HG02973 (cell line): Measurements from ENCODE around the gene MFAP4.

ENCODE experiments used
- ATAC-seq: cut with Tn5 transposase; IDR thresholded peaks from one replicate; pipeline ENCODE4 v1.9.1; 2021; ENCODE audit warnings: moderate library complexity; ENCODE audit not compliant: unreplicated experiment

Gene MFAP4

DNA sequence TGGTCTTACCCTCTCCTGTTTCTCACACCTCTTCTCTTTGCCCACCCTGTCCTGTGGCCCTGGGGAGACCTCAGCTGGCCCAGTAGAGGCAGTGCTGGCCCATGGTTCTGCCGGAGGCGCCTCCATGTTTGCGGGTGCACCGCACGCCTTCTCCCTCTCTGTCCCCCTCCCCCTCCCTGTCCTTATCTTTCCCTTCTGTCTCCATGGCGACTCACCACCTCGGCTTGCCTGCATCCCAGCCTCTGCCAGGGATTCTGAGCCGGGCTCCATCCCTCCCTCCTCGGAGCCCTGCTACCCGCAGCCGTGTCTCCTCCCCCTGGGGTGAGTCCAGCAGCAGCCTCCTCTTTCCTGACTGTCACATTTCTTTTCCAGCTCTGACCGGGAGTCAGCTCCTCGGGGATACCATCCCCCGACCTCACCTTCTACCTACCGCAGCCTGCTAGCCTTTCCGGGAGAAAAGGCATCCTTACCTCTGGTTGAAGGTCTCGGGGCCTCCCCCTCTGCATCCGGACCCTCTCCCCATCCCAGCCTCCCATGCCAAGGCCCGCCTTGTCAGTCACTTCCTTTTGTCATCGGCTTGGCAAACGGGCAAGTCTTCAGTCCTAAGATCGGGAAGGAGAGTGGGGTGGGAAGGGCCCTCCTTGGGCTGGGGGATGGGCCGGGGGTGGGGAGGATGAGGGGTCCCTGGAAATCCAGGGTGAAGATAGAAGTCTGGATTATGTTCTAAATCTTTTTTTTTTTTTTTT is 24.1 kb upstream of the MFAP4 start, which contains the start of gene RNF112:
RNF112 (plus strand) TSS at position 358 of the 746 bp plus-strand sequence; CDS start at position 535, 177 bp downstream.
- ATAC-seq, result no peak

DNA sequence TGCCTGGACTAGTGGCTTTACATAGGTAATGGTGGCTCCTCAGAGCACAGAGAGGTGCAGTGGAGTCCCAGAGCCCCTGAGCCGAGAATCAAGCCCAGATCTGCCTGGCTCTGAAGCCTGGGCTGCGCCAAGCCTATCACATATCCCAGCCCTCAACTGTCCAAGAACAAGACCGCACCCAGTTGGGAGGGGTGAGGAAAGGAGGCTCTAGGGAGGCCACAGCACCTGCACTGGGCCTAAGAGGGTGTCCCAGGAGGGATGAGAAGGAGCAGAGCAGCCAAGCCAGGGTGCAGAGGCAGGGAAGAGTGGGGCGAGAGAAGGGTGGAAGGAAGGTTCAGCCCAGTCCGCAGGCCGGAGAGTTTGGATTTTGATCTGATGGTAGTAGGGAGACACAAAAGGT is 23.1 kb upstream of the MFAP4 start:
- ATAC-seq, result no peak

DNA sequence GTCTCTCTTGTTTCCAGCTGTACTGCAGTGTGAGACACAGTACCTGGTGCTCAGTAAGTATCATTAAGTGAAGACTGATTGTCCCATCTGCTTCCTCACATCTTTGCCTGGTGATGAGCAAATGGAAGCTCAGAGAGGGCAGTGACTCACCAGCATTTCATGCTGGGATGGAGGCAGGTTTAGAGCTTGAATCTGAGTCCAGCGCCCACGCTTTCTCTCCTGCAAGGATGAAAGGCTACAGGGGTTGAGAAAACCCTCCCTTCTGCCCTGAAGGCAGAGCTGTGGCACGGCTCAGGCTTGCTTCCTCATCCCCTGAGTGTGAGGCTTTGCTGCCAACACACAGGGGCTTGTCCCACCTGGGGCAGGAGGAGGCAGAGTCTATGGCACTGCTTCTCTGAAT is 22.5 kb upstream of the MFAP4 start:
- ATAC-seq, result no peak

DNA sequence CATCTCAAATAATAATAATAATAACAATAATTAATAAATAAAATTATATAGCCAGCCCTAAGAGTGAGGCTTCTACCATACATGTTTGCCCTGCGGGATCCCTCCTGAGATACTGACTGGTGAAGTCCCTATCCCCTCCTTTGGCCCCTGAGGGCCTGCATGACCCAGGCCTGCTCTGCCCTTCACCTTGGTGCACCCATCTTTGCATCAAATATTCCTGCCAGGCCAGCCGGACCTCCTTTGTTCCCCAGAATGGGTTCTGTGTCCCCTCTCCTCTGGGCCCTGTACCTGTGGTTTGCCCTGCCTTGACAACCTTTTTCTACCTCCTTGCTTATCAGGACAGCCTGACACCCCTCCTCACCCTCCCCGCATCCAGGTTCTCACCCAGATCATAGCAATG is 22.1 kb upstream of the MFAP4 start:
- no peak for ATAC-seq

DNA sequence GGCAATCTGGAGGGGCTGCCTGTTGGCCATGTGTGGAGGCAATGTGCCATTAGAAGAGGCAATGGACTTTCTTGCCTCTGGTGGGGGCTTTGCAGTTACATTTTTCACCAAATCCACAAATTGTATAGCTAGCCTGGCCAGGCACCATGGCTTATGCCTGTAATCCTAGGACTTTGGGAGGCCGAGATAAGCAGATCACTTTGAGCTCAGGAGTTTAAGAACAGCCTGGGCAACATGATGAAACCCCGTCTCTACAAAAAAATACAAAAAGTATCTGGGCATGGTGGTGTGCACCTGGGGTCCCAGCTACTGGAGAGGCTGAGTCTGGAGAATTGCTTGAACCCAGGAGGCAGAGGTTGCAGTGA is 21.3 kb upstream of the MFAP4 start:
- ATAC-seq, result no peak

DNA sequence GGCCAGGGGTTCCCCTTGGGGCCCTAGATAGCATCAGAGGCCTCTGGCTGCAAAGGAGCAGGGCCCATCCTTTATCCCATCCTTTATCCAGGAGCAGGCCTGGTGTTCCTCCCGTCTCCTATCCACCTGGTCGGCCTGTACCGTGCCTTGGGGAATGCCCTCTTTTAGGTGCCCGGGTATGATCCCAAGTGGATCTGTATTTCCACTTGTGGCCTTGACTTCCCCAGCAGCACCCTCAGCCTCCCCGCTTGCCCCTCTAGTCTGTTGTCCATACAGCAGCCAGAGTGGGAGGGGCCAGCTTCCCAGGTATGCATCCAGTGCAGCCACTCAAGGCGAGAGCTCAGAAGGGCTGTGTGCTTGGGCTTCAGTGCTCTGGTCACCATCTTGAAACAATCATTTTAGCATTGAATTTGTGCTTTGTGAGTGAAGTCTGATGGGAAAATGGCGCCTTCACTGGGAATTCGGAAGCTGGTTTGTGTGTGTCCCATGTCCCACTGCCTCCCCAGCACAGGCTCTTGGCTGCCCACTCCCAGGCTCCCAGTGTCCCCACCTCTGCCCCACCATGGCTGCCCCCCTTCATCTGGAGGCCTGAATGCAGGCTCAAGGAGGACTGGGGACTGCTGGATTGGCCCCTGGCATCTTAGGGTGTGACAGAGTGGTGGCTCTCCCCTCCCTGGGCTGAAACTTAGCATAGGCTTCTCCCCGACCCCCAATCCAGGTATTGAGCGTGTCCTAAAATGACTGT is 20.8 kb upstream of the MFAP4 start:
- ATAC-seq, result no peak

DNA sequence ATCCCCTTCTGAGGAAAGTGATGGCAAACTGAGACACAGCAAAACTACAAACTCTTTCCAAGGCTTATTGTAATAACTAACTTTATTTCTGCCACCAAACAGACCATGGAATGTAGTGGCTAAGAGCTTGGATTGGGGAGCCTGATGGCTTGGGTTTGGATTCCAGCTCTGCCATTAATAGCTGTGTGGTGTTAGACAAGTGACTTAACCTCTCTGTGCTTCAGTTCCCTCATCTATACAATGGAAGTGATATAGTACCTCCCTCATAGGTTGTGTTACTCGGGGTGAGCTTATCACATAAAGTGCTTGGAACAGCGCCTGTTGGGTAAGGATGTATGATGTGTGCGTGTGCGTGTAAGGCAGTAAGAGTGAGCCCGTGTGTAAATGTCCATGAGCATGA is 18.1 kb upstream of the MFAP4 start:
- ATAC-seq, result no peak

DNA sequence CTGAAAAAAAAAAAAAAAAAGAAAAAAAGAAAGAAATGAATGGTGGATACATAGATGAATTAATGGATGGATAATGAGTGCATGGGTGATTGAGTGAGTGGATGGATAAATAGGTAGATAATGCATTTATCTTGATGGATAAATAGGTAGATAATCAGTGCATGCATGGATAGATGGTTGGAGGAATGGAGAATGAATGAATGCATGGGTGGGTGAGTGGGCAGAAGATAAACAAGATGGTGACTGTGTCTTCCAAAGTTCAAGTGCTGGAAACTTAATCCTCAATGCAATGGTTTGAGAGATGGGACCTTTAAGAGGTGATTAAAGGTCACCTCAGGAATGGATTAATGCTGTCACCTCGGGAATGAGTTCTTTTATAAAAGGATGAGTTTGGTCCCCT is 17.3 kb upstream of the MFAP4 start:
- no peak for ATAC-seq

DNA sequence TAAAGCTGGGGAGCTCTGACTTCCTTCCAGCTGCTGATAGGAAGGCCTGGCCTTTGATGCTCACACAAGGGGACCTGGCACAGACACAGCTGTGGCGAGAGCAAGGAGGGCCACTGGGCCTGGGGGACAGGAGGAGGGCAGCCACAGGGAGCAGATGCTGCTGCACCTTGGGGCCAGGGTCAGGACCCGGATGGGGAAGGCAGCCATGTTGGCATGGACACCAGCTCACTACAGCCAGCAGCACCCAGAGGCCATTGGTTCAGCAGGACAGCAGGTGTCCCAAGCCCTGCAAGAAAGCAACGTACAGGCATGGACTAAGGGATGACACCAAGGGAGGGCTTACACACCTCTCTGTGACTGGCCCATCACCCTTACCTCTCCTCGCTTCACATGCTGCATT is 16.0 kb upstream of the MFAP4 start:
- no peak for ATAC-seq

DNA sequence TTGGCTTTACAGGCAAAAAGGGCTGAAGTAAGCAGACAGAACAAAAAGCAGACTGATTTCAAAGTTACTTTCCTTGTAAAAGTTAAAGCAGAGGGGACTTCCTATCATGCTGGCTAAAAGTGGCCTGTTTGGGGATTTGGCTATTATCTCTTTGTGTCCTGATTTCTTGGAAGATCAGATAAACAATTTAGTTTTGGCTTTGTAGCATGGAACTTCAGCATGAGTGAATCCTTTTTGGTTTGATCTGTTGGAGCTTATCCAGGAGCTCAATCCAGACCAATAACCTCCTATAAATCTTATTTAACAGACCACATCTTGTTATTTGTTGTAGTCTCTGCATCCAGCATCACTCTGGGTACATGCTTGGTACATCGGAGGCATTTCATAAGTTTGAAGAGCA is 15.2 kb upstream of the MFAP4 start:
- no peak for ATAC-seq

DNA sequence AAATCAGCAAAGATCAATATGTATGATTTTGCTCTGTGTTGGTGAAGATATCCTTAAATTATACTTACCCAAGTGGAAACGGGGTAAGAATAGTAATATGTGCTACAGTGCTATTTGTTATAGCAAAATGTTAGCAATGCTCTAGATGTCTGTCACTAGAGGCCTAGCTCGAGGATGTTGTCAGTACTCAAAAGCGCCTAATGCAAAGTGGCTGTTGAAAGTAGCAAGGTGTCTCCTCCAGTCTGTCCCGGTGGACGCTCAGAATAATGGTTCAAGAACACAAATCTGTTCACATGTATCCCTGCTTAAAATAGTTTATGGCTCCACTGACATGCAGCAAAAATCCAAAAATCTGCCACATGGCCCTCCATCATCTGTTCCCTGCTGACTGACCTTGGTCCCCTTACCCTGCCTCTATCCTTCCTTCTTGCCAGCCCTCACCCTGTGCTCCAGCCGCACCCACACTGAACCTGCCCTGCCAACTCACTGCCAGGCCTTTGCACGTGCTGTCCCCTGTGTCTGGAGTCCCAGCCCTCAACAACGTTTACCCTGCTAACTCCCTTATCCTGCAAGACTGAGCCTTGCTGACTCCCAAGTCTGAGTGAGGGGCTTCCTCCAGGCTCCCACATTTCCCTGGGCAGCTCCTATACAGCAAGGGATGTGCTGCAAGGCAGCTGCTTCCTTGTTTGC is 14.5 kb upstream of the MFAP4 start:
- ATAC-seq, result no peak

DNA sequence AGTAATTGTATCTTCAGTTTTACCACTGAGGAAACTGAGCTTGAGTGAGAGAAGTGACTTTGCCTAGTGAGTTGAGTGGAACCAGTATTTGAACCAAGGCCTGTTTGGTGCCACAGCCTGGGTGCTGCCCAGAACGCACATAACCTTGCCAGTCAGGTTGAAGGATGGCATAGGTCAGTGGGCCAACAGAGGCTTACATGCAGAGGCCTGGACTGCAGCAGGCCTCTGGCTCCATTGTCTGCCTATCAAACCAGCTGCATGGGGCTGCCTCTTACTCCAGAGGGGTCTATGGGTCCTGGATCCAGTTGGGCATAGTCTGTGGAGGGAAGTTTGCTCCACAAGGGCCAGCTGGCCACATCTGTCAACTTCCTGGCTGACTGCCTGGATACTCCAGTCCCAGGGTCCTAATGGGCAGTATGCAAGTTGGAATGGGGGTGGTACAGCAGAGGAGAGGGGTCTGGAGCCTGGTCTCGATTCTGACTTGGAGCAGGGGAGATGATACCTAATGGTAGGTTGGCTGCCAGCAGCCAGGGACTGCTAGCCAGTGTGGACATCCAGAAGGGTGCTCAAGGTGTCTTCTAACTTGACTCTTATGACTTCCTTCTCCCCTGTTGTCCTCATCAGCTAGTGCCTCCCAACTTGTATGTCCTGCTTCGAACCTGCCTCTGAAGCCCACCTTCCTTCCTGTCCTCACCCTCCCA is 12.9 kb upstream of the MFAP4 start:
- ATAC-seq, result no peak

DNA sequence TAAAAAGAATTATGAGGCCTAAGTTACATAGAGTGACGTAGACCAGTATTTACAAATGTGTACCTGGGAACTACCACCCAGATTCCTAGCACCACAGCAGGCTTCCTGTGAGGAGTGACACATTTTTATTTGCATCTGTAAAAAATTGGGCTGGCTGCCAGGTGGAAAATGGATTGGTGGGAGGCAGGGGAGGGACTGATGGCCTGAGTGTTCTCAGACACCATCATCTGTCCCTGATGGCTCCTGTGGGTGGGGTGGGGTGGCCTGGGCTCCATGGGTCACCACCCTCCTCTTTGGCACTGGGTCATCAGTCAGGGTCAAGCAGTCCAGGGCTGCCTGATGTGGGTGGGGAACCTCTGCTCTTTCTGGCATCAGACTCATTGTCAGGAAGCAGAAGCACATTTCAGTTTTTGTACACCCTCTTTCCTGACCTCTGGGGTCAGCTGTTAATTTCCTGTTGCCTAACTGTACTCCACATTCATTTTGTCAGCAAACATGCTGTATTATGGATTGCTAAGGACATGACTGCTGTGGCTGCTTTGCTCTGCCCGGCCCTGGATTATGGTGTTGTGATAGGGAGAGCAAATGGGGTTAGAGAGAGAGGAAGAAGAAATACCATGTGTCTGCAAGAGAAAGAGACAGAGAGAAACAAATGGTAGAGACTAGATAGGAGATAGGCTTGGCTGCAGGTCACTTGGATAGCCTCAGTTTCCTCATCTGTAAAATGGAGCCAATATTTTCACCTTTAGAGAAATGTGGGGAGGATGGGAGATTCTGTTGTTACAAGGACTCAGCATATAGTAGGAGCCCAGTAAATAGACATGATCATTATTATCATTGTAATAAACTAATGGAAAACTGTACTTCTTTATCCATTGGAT is 11.6 kb upstream of the MFAP4 start:
- ATAC-seq, result no peak

DNA sequence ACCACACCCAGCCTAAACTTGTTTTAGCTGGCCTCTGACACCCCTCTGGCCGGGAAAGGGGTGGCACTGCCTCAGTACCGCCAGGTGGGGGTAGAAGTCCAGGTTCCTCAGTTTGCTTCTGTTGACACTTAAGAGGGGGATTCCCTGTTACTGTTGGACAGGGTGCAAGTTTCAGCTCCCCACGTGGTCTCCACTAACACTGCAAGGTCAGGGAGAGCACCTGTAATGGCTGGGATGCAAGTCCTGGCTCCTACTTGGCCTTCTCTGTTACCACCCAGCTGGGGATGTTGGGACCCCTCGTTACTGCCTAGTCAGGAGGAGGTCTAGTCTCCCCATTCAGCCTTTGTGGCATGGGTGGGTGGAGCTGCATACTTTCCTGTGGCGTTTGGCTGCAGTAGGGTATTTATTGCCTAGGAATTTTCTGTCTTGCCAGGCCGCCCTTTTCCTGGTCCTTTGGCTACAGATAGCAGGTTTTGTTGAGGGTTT is 10.6 kb upstream of the MFAP4 start:
- no peak for ATAC-seq

DNA sequence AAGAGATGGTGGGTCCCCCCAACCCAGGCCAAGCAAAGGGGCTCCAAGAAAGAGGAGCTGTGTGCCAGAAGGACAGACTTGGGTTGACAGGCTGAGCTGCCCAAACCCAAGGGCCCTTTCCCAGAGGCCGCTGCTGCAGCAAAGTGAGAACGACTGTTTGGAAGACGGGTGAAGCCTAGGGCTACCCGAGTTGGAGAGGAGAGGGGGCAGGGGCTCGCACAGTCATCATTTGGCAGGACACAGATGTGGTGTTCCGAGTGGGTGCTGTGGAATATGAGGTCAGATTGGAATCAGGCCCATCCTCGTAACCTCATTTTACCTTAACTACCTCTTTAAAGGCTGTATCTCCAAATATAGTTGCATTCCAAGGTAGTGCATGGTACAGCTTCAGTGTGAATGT is 5.3 kb upstream of the MFAP4 start:
- no peak for ATAC-seq

DNA sequence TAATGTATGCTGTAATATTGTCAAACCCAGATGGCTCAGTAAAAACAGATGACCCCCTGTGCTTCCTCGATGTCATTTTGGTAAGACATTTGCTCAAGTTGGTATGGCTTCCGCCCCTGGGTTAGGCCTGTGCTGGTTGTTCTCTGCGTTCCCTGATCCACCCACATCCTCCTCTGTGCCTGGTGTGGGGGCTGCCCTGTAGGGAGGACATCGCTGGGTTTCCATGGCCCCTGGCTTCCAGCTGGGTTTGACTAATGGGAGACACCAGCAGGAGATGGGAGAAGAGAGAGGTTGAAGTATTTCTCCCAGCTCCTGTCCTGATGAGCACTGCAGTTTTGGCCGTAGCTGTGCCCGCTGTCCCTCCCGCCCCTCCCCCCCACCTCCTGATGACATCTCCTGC is 4.4 kb upstream of the MFAP4 start:
- no peak for ATAC-seq

DNA sequence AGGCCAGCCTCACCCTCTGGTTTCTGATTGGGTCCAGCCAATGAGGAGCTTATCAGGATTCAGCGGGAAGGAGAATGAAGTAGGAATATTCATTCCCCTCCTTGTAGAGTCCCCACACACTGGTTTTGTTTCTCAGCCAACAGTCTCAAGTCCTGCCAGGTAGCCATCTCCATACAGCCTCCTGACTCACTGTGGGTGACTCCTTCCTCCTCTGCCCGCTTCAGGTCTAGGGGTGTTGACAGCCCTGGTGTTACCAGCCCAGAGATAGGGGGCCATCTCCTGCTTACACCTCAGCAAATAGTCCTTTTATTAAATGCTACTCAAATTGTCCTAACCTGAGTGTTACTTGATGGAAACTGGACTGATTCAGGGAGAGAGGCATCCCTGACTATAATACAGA is 4.0 kb upstream of the MFAP4 start:
- no peak for ATAC-seq

DNA sequence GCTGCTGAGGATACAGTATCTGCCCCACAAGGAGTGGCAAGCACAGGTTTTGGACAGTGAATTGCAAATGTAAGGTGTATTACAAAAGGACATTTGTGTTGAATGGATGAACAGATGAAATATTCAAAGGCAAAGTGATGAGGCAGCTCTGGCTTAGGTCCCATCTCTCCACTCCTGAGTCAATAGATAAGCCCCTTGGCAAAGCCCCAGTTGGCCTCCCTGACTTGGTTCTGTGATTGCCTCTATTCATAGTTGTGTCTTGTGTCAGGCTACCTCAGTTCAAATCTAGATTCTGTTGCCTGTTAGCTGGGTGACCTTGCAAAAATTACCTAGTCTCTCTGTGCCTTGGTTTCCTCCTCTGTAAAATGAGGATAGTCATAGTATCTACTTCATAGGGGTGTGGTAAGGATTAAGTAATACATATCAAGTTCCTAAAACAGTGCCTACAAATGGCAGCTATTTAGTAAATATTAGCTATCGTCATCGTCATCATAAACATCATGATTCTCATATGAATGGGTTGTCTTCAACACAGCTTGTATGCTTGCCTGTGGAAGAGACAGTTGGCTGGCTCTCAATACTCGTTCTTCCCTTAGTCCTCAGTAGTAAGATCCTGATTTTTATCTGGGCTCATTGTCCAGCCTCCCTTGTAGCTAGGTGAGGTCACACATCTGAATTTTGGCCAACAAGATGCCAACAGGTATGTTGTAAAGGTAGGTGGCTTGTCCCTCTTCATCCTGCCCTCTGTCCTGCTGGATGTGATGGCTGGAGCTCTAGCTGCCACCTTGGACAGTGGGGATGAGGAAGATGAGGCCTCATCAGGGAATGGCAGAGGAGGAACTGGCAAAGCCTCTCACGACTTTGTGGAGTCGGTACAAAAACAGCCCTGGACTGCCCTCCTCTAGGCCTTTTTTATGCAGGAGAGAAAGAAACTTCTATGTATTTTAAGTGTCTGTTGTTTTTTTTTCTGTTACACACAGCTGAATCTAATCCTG is 2.1 kb upstream of the MFAP4 start:
- no peak for ATAC-seq

DNA sequence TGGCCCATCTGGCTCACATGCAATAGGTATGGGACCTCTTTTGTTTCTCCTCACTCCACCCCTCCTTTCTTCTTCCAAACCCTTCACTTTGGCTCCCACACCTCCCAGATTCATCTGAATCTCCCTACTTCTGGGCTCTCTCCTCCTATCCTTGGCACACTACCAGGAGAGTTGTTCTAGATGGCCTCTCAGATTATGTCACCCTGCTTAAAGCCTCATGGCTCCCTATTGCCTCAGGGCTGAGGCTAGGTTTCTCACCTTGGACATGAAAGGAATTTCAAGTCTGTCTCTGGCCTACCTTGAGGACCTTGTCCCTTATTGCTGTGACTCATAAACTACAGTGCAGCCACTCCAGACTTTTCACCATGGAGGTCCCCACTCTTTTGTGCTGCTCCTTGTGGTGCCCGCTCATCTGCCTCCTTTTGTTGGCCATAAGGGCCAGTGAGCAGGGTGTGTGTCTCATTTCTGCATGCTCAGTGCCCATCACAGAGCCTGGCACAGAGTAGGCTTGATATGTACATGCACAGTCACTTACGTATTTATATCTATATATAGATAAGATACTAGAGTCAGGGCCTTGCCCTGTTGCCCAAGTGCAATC is 1.0 kb upstream of the MFAP4 start:
- no peak for ATAC-seq
